ENCODE data around the gene ALOX12.
"Not testable (repeated sequence)": the region's sequence is repeated elsewhere in the genome, so short reads cannot be mapped to it uniquely, and the experiment has no call there.

Gene ALOX12, protein sequence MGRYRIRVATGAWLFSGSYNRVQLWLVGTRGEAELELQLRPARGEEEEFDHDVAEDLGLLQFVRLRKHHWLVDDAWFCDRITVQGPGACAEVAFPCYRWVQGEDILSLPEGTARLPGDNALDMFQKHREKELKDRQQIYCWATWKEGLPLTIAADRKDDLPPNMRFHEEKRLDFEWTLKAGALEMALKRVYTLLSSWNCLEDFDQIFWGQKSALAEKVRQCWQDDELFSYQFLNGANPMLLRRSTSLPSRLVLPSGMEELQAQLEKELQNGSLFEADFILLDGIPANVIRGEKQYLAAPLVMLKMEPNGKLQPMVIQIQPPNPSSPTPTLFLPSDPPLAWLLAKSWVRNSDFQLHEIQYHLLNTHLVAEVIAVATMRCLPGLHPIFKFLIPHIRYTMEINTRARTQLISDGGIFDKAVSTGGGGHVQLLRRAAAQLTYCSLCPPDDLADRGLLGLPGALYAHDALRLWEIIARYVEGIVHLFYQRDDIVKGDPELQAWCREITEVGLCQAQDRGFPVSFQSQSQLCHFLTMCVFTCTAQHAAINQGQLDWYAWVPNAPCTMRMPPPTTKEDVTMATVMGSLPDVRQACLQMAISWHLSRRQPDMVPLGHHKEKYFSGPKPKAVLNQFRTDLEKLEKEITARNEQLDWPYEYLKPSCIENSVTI

DNA sequence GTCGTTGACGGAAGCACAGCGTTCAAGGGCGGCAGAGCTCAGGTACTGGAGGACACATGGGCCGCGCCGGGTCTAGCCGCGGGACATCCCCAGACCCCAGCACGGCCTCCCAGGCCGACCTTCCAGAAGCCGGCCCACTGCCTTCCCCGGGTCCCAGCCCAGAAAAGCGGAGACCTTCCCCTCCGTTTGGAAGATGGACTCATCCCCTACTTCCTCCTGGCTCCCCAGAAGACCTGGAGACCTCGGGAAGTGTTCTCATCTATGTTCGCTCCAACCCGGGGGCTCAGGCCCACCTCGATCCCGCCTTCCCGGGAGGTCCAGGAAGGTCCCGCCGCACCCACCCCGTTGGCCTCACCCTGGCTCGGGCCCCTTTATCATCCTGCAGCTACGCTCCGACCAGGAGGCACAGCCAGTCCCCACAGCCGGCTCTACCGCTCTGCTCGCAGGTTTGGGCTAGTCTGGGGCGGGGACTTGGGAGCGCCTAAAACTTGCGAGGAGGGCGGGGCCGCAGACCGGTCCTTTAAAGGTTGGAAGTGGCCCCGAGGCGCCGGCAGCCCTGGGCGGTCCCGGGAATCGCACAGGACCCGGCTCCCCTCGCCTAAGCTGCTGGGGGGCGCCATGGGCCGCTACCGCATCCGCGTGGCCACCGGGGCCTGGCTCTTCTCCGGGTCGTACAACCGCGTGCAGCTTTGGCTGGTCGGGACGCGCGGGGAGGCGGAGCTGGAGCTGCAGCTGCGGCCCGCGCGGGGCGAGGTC is at the start of gene ALOX12:
ALOX12 (plus strand) TSS at position 550 of the 756 bp plus-strand sequence; CDS start at position 619, 69 bp downstream.
- no peak for TF ChIP-seq ZNF274 (IDR thresholded peaks at IDR 0.05; ENCODE audit: low read depth, low read length)
- no peak within 1 kb of the TSS for H3K4me3 ChIP-seq (ENCODE audit: low read length)

DNA sequence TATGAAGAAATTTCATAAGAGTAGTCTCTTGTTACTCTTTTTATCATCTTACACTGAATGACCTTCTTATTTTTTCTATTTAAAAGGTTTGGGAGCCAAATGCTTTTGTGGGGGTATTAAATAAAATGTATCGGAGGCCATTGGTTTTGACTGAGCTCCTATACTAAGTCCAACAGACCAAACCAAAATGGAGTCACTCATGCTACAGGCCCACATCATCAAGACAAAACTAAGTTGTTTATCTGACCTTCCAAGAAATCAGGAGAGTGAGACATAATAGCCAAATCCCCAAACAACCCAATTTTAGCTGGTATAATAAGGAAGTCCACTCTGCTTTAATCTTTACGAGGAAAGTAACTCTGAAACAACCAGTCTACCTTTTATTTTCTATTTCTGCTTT is 48.1 kb upstream of the ALOX12 start:
- H3K4me3 ChIP-seq (ENCODE audit: low read length) = no peak overlapping the region
- no peak for TF ChIP-seq ZNF274 (IDR thresholded peaks at IDR 0.05; ENCODE audit: low read depth, low read length)

GRCh38 chr17:6948562-6948961 is 47.3 kb upstream of the ALOX12 start:
- H3K4me3 ChIP-seq (ENCODE audit: low read length) = no peak overlapping the region
- no peak for TF ChIP-seq ZNF274 (IDR thresholded peaks at IDR 0.05; ENCODE audit: low read depth, low read length)

DNA sequence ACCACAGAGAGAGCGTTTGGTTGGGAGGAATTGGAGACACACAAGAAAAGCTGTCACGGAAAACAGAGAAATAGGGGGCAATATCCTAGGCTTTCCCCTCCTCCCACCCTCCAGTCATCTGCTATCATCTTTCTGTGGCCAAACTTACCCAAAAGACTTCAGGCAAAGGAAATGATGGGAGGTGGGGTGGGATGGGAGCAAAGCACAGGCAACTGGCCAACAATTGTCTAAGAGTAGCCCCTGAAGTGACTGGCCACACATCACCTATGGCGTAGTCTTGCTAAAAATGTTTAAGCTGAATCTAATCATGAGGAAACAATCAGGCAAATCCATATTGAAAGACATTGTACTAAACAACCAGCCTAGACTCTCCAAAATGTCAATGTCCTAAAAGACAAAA is 46.9 kb upstream of the ALOX12 start:
- TF ChIP-seq ZNF274 (IDR thresholded peaks at IDR 0.05; ENCODE audit: low read depth, low read length) = no peak
- H3K4me3 ChIP-seq (ENCODE audit: low read length) = no peak overlapping the region

- H3K4me3 ChIP-seq (ENCODE audit: low read length) = not testable (repeated sequence)
Observed at GRCh38 chr17:6950938-6951337, 44.9 kb upstream of the ALOX12 start.

GRCh38 chr17:6953689-6954088 is 42.2 kb upstream of the ALOX12 start:
- TF ChIP-seq ZNF274 (IDR thresholded peaks at IDR 0.05; ENCODE audit: low read depth, low read length) = no peak
- H3K4me3 ChIP-seq (ENCODE audit: low read length) = no peak overlapping the region

DNA sequence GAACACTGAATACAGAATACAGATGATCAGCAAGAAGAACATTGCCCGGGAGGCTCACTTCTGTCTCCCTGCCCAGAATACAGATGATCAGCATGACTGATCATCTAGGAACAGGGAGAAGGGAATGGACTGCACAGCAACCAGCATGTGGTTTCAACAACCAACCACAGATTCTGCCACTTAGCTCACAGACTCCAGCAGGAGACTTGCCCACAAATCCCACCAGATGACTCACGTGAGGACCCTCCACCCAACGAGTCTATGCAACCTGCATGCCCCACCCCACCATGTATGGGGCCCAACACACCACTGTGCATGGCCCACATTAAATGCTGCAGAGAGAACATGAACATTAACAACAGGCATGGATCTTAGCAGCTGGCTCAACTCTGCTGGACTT is 36.1 kb upstream of the ALOX12 start:
- no peak for TF ChIP-seq ZNF274 (IDR thresholded peaks at IDR 0.05; ENCODE audit: low read depth, low read length)

GRCh38 chr17:6969323-6969726 is 26.5 kb upstream of the ALOX12 start:
- H3K4me3 ChIP-seq (ENCODE audit: low read length) = no peak overlapping the region
- no peak for TF ChIP-seq ZNF274 (IDR thresholded peaks at IDR 0.05; ENCODE audit: low read depth, low read length)

More for the DNA sequence above, 36.1 kb upstream of the ALOX12 start:
- H3K4me3 ChIP-seq (ENCODE audit: low read length) = no peak overlapping the region

- no peak for TF ChIP-seq ZNF274 (IDR thresholded peaks at IDR 0.05; ENCODE audit: low read depth, low read length)
- no peak overlapping the region for H3K4me3 ChIP-seq (ENCODE audit: low read length)
Observed at GRCh38 chr17:6970992-6971391, 24.9 kb upstream of the ALOX12 start.

DNA sequence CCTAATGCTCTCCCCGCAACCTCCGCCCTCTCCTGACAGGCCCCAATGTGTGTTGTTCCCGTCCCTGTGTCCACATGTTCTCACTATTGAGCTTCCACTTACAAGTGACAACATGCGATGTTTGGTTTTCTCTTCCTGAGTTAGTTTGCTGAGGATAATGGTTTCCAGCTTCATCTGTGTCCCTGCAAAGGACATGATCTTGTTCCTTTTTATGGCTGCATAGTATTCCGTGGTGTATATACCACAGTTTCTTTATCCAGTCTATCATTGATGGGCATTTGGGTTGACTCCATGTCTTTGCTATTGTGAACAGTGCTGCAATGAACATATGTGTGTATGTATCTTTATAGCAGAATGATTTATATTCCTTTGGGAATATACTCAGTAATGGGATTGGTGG is 16.4 kb upstream of the ALOX12 start:
- not testable (repeated sequence) for H3K4me3 ChIP-seq (ENCODE audit: low read length)

- H3K4me3 ChIP-seq (ENCODE audit: low read length) = no peak overlapping the region
- TF ChIP-seq ZNF274 (IDR thresholded peaks at IDR 0.05; ENCODE audit: low read depth, low read length) = no peak
Observed at GRCh38 chr17:6981426-6981825, 14.4 kb upstream of the ALOX12 start.

DNA sequence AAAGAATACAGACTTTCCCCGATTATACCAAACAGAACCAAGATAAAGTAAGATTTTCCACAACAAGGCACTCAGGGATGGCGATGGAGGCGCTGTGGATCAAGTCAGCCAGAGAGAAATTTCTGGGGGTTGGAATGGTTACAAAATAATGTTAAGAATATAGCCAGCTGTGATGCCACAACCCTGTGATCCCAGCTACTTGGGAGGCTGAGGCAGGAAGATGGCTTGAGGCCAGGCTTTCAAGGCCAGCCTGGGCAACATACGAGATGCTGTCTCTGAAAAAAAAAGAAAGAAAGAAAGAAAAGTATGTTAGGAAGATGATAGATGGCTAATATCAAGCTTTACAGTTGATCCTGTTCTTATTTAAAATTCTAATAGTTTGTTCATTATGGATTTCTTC is 10.6 kb upstream of the ALOX12 start:
- TF ChIP-seq ZNF274 (IDR thresholded peaks at IDR 0.05; ENCODE audit: low read depth, low read length) = no peak

DNA sequence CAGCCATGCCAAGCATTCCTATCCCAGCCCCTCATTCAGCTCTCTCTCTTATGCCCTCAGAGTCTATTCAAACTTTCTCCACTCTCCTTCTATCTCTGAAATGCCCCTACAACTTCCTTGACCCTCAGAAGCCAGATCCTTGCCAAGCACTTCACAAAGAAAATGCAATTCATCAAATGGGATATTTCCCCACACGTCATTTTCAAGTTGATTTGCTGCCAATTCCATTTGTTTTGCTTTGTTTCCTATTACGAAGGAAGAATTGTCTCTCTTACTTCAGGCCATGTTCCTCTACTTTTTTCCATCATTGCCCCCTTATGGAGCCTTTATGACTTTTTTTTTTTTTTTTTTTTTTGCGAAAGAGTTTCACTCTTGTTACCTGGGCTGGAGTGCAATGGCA is 9.2 kb upstream of the ALOX12 start:
- TF ChIP-seq ZNF274 (IDR thresholded peaks at IDR 0.05; ENCODE audit: low read depth, low read length) = no peak
- no peak overlapping the region for H3K4me3 ChIP-seq (ENCODE audit: low read length)

More for the DNA sequence above, 10.6 kb upstream of the ALOX12 start:
- H3K4me3 ChIP-seq (ENCODE audit: low read length) = no peak overlapping the region

DNA sequence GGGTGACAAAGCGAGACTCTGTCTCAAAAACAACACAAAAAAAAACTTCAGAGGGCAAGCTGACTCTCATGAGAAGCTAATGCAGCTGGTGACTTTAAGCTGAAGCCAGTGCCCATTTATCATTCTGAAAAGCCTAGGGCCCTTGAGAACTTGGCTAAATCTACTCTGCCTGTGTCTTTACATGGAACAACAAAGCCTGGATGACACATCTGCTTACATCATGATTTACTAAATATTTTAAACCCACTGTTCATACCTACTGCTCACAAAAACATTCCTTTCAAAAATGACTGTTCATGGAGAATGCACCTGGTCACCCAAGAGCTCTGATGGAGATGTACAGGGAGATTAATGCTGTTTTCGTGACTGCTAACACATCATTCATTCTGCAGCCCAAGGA is 6.1 kb upstream of the ALOX12 start:
- no peak overlapping the region for H3K4me3 ChIP-seq (ENCODE audit: low read length)

GRCh38 chr17:6993613-6994056 is 2.2 kb upstream of the ALOX12 start:
- H3K4me3 ChIP-seq (ENCODE audit: low read length) = not testable (repeated sequence)

More for the DNA sequence above, 6.1 kb upstream of the ALOX12 start:
- TF ChIP-seq ZNF274 (IDR thresholded peaks at IDR 0.05; ENCODE audit: low read depth, low read length) = no peak

Measured in GM08714 (cell line).